Lung (tissue), 12 donors: ENCODE data around the gene TPM4. TPM values are rescaled to one million over a fixed set of nuclear protein-coding genes. Genes with fewer than 3 reads are reported as not detected.
A peak's percentile ranks its signal among the peaks of the same experiment; 100 is the strongest.

ENCODE experiments used
- ATAC-seq: fragments of 200-7000 bp; cut with Tn5 transposase; one replicate; pipeline ENCODE4 v1.9.1; 2020; ENCODE audit warnings: moderate number of reproducible peaks; ENCODE audit not compliant: insufficient read depth, low FRiP score
- DNase-seq, 3 donors: peaks; one replicate each; pipeline ENCODE4 v3.0.0-alpha.2; 2013 to 2017
- H3K27ac ChIP-seq, 2 donors: one replicate each; pipeline ENCODE4 v1.5.1; 2013; ENCODE audit warnings: mild to moderate bottlenecking in 2 of 2, moderate library complexity in 2 of 2, control low read depth in 1 of 2, inconsistent platforms in 1 of 2, low read depth in 1 of 2, low read length in 1 of 2
- H3K27me3 ChIP-seq, 3 donors: one replicate each; pipeline ENCODE4 v1.5.1; 2013; ENCODE audit warnings: low read length in 2 of 3; ENCODE audit not compliant: control insufficient read depth in 3 of 3, insufficient read depth in 3 of 3
- H3K36me3 ChIP-seq, 4 donors: one replicate each; pipeline ENCODE4 v1.5.1; 2013; ENCODE audit warnings: low read length in 4 of 4, mild to moderate bottlenecking in 1 of 4, moderate library complexity in 1 of 4; ENCODE audit not compliant: control insufficient read depth in 4 of 4, insufficient read depth in 4 of 4
- H3K4me1 ChIP-seq, 5 donors: one replicate each; pipeline ENCODE4 v1.5.1; 2013; ENCODE audit warnings: low read length in 5 of 5, mild to moderate bottlenecking in 2 of 5, moderate library complexity in 1 of 5; ENCODE audit not compliant: control insufficient read depth in 5 of 5, insufficient read depth in 5 of 5
- H3K4me3 ChIP-seq: one replicate; pipeline ENCODE4 v1.5.1; 2013; ENCODE audit warnings: mild to moderate bottlenecking, control low read depth, moderate library complexity
- H3K9ac ChIP-seq, 2 donors: one replicate each; pipeline ENCODE4 v1.5.1; 2013; ENCODE audit warnings: low read length in 2 of 2, control low read depth in 1 of 2; ENCODE audit not compliant: insufficient read depth in 1 of 2
- H3K9me3 ChIP-seq, 4 donors: one replicate each; pipeline ENCODE4 v1.5.1; 2013; ENCODE audit warnings: low read length in 3 of 4, mild to moderate bottlenecking in 1 of 4, moderate library complexity in 1 of 4; ENCODE audit not compliant: control insufficient read depth in 4 of 4, insufficient read depth in 3 of 4
- CTCF ChIP-seq: IDR thresholded peaks from 2 replicates; pipeline ENCODE4 v1.5.1; 2012; ENCODE audit warnings: mild to moderate bottlenecking; ENCODE audit errors: control extremely low read depth, extremely low read depth
- WGBS, 2 donors: extraction: QIAGEN DNeasy Blood & Tissue Kit; methylation state at CpG; one replicate each; pipeline ENCODE4 v1.1.7; 2013; 5-methylcytosine and 5-hydroxymethylcytosine counted together
- polyA plus RNA-seq, 2 donors: library from polyadenylated mRNA; stranded (reverse); fragments of 200-250 nt; gene quantifications; one replicate each; pipeline ENCODE4 v1.2.1, GENCODE V29; 2013
- total RNA-seq, 2 donors: library from RNA; depleted of rRNA in 1 of 2; stranded (reverse); fragments of >200 nt in 1 of 2; gene quantifications; one replicate each; pipeline ENCODE4 v1.2.1, GENCODE V29; 2014 to 2021
- donor health status: control.
- donor health status: control.
- donor health status: Bipolar disorder and iron deficiency.
- donor health status: healthy.
- donor health status: DM: yes; HTN: yes; CAD: no.

TPM4 gene
- total and polyA plus RNA-seq, 4 donors, result 274 to 438 (median 383) TPM

GRCh38 chr19:16064209-16064889 is 11.9 kb upstream of the TPM4 start:
- ATAC-seq, result no peak
- Histone ChIP-seq H3K9me3 (peaks cover 0 to 3% (median 1%) of the 10 kb centered on the region in 4 donors), H3K4me1 (peaks cover 0 to 3% (median 0%) of the 10 kb centered on the region in 5 donors), H3K4me3 (no peak overlapping the region), H3K36me3 (no peaks in the 10 kb centered on the region), H3K9ac (no peak overlapping the region), H3K27ac (peak overlapping the region in 1 of 2 donors; percentile 12), H3K27me3 (no peaks in the 10 kb centered on the region)
- TF ChIP-seq CTCF, result no peak
- 94 to 96% methylated on average over 16 of the region's 16 CpGs for WGBS, 2 donors
- no peak for DNase-seq

- no peak for ATAC-seq
- peak in 2 of 3 donors; percentile 35 to 38 for DNase-seq
Observed at GRCh38 chr19:16066611-16067104, 9.6 kb upstream of the TPM4 start.

GRCh38 chr19:16067205-16067938 is 8.9 kb upstream of the TPM4 start:
- Histone ChIP-seq H3K4me3 (peak overlapping the region; percentile 19), H3K9ac (no peak overlapping the region), H3K27me3 (no peaks in the 10 kb centered on the region), H3K36me3 (no peaks in the 10 kb centered on the region), H3K4me1 (peaks cover 0 to 18% (median 0%) of the 10 kb centered on the region in 5 donors), H3K9me3 (peaks cover 0 to 3% (median 0%) of the 10 kb centered on the region in 4 donors), H3K27ac (peak overlapping the region in 1 of 2 donors; percentile 37)
- TF ChIP-seq CTCF, result no peak
- WGBS, 2 donors, result 67 to 87% methylated on average over 40 of the region's 40 CpGs
- ATAC-seq (no peak), DNase-seq (peak in 1 of 3 donors; percentile 58)

More at GRCh38 chr19:16066611-16067104, 9.6 kb upstream of the TPM4 start:
- H3K36me3 ChIP-seq, result no peaks in the 10 kb centered on the region
- 37 to 43% methylated on average over 6 of the region's 6 CpGs for WGBS, 2 donors
- H3K4me1 ChIP-seq, result peaks cover 0 to 17% (median 0%) of the 10 kb centered on the region in 5 donors
- peaks cover 0 to 3% (median 0%) of the 10 kb centered on the region in 4 donors for H3K9me3 ChIP-seq
- no peak overlapping the region for H3K4me3 ChIP-seq
- peak; percentile 26 for TF ChIP-seq CTCF
- H3K27me3 ChIP-seq, result no peaks in the 10 kb centered on the region
- no peak overlapping the region for H3K9ac ChIP-seq
- peak overlapping the region in 1 of 2 donors; percentile 37 for H3K27ac ChIP-seq
